CD4-positive, alpha-beta T cell treated with Interleukin-21 for 1 hour (primary cell): ENCODE data around the gene RB1.
A peak's percentile ranks its signal among the peaks of the same experiment; 100 is the strongest.

Experiments
- DNase-seq: peaks from one replicate; pipeline ENCODE4 v3.0.0-alpha.2; 2020

RB1 gene

GRCh38 chr13:48303359-48304142 is at the start of gene RB1:
TSS of gene RB1 (plus strand) at chr13:48303751. CDS start at chr13:48303913, 162 bp downstream.
- DNase-seq = peak; percentile 94

- no peak for DNase-seq
Observed at GRCh38 chr13:48253849-48254248, 49.7 kb upstream of the RB1 start.

DNA sequence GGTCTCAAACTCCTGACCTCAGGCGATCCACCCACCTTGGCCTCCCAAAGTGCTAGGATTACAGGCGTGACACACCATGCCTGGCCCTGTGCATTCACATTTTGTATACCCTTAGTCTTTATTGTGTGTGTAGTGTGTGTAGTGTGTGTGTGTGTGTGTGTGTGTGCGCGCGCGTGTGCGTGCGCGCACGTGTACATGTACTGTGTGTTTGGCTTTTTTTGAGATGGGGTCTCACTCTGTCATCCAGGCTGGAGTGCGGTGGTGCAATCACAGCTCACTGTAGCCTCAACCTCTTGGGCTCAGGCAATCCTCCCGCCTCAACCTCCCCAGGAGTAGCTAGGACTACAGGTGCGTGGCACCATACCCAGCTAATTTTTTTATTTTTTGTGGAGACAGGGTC is 48.5 kb upstream of the RB1 start:
- no peak for DNase-seq

- DNase-seq = no peak
Observed at GRCh38 chr13:48255954-48256353, 47.6 kb upstream of the RB1 start.

GRCh38 chr13:48258002-48258401 is 45.5 kb upstream of the RB1 start:
- DNase-seq = no peak

GRCh38 chr13:48258430-48258829 is 45.1 kb upstream of the RB1 start:
- no peak for DNase-seq

DNA sequence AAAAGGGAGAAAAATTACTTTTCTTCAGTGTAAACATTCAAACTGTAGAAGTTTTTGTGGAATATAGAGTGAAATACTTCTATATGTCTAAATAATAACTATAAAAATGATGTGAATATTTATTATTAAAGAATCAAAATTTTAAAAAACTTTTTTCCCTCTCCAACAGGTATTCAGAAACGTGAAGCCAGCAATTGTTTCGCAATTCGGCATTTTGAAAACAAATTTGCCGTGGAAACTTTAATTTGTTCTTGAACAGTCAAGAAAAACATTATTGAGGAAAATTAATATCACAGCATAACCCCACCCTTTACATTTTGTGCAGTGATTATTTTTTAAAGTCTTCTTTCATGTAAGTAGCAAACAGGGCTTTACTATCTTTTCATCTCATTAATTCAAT is 42.6 kb upstream of the RB1 start:
- DNase-seq = no peak

DNA sequence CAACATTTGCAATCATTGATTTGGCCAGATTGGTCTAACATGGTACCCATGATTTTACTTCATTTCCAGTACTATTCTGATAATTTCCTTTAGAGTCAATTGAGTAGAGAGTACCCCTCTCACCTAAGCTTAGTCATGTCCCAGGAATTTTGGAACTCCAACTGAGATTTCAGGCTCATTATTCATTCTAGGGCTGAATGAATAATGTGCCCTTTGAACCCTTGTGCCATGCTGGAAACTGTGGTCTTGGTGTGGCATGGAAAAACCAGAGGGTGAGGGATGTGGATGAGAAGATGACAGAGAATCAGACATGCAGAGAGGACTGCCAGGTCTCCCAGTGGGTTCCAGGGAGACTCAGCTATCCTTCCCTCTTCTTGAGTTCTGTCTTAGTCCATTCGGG is 40.4 kb upstream of the RB1 start:
- no peak for DNase-seq

- no peak for DNase-seq
Observed at GRCh38 chr13:48264058-48264457, 39.5 kb upstream of the RB1 start.

- no peak for DNase-seq
Observed at GRCh38 chr13:48265217-48265815, 38.2 kb upstream of the RB1 start.

DNA sequence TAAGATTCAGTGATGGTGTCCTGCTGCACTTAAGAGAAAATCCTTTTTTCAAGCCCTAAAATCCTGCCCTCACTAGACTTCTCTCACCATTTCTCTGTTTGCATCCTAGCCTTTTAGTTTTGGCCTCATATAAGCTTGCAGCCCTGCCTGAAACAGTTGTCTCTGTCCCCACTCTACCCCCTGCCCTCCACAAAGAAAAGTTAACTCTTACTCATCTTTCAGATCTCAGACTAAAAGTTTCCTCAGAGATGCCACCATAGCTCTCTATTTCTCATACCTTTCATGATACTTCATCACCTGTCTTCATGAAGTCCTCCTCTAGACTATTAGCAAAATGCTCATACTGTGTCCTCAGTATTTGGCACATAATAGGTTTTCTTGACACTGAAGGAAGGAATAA is 37.4 kb upstream of the RB1 start:
- no peak for DNase-seq

- no peak for DNase-seq
Observed at GRCh38 chr13:48266701-48267639, 36.6 kb upstream of the RB1 start.

- DNase-seq = no peak
Observed at GRCh38 chr13:48268019-48268418, 35.5 kb upstream of the RB1 start.

GRCh38 chr13:48273346-48273745 is 30.2 kb upstream of the RB1 start:
- no peak for DNase-seq

- no peak for DNase-seq
Observed at GRCh38 chr13:48275507-48275906, 28.0 kb upstream of the RB1 start.

- no peak for DNase-seq
Observed at GRCh38 chr13:48278806-48279205, 24.7 kb upstream of the RB1 start.

DNA sequence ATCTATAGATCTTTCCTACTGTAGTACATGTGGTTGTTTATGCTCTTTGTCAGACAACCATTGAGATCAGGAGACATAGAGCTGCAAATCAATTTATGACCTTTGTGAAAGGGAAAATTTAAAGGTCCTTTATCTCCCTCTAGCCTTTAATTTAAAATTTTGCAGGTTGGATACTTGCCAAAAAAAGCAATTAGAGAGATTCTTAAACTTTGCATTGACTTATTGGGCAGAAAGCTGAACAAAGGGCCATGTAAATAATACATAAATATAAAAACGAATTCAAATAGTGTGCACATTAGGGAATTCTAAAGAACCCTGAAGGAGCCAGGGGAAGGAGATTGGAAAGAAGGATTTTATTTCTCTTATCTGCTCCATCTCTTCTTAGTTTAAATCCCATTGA is 22.0 kb upstream of the RB1 start:
- DNase-seq = no peak

DNA sequence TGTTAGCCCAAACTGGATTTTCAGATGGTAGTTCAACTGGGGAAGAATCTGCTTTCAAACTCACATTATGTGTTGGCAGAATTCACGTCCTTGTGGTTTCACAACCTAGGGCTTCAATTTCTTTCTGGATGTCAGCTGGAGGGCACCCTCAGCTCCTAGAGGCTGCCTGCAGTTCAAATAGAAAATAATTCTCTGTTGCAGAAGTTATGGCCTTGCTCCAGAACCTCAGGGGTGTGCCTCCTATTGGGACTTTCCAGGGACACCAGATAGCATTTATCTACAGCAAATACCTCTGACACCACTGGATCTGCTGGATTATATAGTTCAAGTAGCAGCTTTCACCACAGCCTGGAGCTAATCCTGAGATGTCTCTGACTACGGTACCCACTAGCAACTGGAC is 11.8 kb upstream of the RB1 start:
- DNase-seq = no peak

DNA sequence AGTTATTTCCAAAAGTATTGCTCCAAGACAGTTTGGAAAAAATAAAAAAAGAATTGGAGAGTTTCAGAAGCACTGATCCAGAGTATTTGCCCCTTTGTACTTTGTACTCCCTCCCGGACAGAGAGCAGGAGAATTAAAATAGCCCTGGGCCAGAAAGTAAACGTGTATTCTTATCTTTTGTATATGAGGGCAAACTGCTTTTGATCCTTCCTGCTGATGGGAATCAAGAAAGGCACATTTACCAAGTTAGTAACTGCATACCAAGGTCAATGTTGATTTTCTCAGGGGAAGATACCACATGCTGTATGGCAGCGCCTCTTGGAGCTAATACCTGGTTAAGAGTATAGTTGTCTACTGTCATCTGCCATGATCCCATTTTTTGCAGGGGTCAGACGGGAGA is 10.9 kb upstream of the RB1 start:
- DNase-seq = no peak

DNA sequence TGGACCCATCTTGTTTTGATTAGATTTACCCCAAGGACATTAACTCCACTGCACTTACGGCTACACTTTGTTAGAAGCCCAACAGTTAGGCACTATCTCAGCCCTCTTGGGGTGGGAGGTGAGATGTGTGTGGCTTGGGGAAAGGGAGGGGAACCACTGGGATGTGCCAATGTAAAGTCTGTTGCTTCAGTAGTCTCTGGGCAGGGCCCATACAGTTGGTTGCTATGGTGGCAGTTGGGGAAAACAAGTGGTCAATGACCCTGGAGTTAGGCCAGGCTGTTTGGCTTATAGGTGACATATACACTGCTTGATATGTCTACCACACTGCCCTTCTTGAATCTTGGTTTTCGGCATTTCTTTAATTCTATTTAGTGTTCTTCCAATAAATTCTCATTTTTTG is 8.9 kb upstream of the RB1 start:
- DNase-seq = no peak

DNA sequence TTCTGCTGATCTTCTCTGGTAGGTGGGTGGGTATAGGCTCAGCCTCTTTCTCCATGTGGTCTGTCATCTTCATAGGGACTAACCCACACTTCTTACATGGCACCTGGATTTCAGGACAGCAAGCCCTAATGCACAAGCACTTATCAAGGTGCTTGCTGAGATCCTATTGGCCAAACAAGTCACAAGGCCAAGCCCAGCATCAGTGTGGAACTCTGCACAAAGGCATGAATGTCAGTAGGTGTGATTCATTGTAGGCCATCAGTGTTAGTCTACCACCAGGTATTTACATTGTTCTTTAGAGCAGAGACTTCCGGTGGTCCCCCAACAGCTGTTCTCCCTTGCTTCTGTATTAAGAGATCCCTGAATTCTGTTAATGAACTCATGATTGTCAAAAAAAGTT is 8.3 kb upstream of the RB1 start:
- no peak for DNase-seq

GRCh38 chr13:48296528-48296927 is 7.0 kb upstream of the RB1 start:
- DNase-seq = no peak

- no peak for DNase-seq
Observed at GRCh38 chr13:48297131-48297786, 6.3 kb upstream of the RB1 start.
